ENCODE measurements around the gene ADAMTSL5.

Gene ADAMTSL5

GRCh38 chr19:1496714-1497577, 15.9 kb downstream of the ADAMTSL5 start:
- no peak for DNase-seq (ENCODE audit: low spot score)

- no peak for DNase-seq (ENCODE audit: low spot score)
These were observed 16.8 kb downstream of the ADAMTSL5 start for GRCh38 chr19:1495799-1496713.

GRCh38 chr19:1495051-1495798, 17.6 kb downstream of the ADAMTSL5 start:
- no peak for DNase-seq (ENCODE audit: low spot score)

- no peak for DNase-seq (ENCODE audit: low spot score)
These were observed 18.6 kb downstream of the ADAMTSL5 start for GRCh38 chr19:1494115-1494815.

GRCh38 chr19:1492474-1493006, 20.3 kb downstream of the ADAMTSL5 start:
- DNase-seq (ENCODE audit: low spot score): no peak

- no peak for DNase-seq (ENCODE audit: low spot score)
These were observed 21.0 kb downstream of the ADAMTSL5 start for GRCh38 chr19:1491849-1492170.

- no peak for DNase-seq (ENCODE audit: low spot score)
These were observed 21.5 kb downstream of the ADAMTSL5 start, which contains the start of gene REEP6 for GRCh38 chr19:1491114-1491848. Gene REEP6 (plus strand): TSS chr19:1491181. CDS start chr19:1491270, 89 bp downstream.

- DNase-seq (ENCODE audit: low spot score): peak; percentile 99
These were observed 22.3 kb downstream of the ADAMTSL5 start, which contains the start of gene PCSK4 for GRCh38 chr19:1490311-1491113. Gene PCSK4 (minus strand): TSS chr19:1490350. CDS start chr19:1490346, 4 bp downstream.

- DNase-seq (ENCODE audit: low spot score): no peak
These were observed 23.1 kb downstream of the ADAMTSL5 start for GRCh38 chr19:1489463-1490310.

GRCh38 chr19:1488282-1488601, 24.6 kb downstream of the ADAMTSL5 start:
- DNase-seq (ENCODE audit: low spot score): no peak

- DNase-seq (ENCODE audit: low spot score): no peak
These were observed 25.1 kb downstream of the ADAMTSL5 start for GRCh38 chr19:1487576-1488281.

GRCh38 chr19:1486720-1487575, 25.9 kb downstream of the ADAMTSL5 start:
- no peak for DNase-seq (ENCODE audit: low spot score)

GRCh38 chr19:1483979-1484428, 28.8 kb downstream of the ADAMTSL5 start:
- DNase-seq (ENCODE audit: low spot score): no peak

- no peak for DNase-seq (ENCODE audit: low spot score)
These were observed 29.5 kb downstream of the ADAMTSL5 start for GRCh38 chr19:1483131-1483978.

- no peak for DNase-seq (ENCODE audit: low spot score)
These were observed 30.3 kb downstream of the ADAMTSL5 start for GRCh38 chr19:1482361-1483130.
